HG03159 (cell line): ENCODE data around the gene PEX5L.
"Not testable (repeated sequence)": the region's sequence is repeated elsewhere in the genome, so short reads cannot be mapped to it uniquely, and the experiment has no call there.

Experiments used
- ATAC-seq: cut with Tn5 transposase; IDR thresholded peaks from one replicate; pipeline ENCODE4 v1.9.1; 2021; ENCODE audit warnings: mild to moderate bottlenecking, moderate library complexity; ENCODE audit not compliant: unreplicated experiment

The PEX5L gene

GRCh38 chr3:179796421-179796820 lies 240.3 kb downstream of the PEX5L start:
- ATAC-seq: no peak

- ATAC-seq: no peak
These were observed 242.4 kb downstream of the PEX5L start for GRCh38 chr3:179794355-179794754.

DNA sequence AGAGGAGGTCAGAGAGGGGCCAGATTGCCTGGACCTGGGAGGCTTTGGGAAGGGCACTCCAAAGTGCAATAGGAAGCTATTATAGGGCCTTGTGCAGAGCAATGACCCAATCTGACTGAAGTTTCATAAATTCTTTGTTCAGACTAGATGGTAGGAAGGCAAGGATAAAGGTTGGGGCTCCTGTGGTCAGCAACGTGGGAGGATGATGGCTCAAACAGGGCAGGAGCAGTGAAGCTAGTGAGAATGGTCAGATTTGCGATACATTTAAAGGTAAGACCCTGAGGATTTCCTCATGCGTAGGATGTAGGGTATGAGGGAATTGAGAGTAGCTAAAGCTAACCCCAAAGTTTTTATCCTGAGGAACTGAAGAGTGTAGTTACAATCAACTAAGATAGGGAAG lies 244.9 kb downstream of the PEX5L start:
- ATAC-seq: no peak

DNA sequence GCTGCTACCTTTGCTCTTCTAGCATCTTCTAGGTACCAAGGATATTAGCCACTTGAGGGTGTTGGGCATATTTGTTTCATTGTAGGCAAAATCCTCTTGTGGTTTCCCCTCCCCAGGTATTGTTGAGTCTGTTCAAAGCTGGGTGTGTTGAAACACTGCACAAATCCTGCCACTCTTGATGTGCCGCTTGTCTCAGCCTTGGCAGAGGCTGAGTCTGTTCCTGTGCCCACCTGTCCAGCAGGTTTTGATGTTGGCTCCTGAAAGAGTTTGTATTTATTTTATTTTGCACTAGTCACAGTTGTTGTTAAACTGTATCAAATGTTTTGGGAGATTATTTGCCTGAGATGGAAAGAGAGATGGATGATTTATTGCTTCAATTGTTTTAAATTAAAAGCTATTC lies 247.7 kb downstream of the PEX5L start:
- ATAC-seq: no peak

DNA sequence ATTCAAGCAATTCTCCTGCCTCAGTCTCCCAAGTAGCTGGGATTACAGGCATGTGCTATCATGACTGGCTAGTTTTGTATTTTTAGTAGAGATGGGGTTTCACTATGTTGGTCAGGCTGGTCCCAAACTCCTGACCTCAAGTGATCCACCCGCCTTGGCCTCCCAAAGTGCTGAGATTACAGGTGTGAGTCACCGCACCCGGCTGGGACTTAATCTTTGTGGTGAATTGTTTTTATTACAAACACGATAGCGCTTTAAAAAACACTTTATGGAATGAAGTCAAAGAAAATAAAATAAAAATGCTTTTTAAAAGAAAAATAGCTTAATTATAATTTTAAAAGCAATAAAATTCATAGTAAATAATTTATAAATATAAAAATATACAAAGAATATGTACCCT lies 253.9 kb downstream of the PEX5L start:
- not testable (repeated sequence) for ATAC-seq

GRCh38 chr3:179775416-179776122 lies 261.2 kb downstream of the PEX5L start:
- no peak for ATAC-seq

DNA sequence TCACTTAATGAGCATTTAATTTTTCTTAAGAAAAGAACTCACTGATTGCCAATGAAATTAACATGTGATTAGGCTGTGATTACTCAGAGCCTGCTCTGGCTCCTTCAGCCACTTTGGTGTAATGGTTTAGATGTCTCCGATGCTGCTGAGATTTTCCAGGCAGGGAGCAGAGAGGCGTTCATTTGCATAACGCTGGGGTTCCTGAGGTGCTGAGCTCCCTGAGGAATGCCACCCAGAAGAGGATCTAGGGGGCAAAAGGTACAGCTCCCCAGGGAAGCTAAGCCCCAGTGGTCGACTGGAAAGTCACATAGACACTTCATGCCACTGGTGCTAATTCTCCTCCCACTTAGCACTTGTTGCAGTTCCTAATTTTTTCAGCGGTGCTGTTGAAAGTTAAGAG lies 264.4 kb downstream of the PEX5L start:
- ATAC-seq: no peak

DNA sequence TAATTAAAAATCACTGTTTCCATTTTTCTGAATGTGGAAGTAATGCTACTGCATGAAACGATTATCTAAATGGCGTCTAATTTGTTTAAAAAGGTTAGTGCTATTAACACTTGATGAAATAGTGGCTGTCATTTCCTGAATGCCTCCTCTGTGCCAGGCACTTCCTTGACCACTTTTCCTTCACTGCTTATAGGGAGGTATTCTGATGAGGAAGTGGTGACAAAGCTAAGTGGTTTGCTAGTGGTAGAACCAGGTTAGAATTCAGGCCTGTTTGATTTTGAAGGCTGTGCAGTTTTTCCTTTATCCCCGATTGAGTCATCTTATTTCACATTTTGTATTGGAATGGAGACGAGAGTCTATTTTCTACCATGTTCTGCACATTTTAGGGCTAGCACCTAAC lies 264.9 kb downstream of the PEX5L start:
- no peak for ATAC-seq

DNA sequence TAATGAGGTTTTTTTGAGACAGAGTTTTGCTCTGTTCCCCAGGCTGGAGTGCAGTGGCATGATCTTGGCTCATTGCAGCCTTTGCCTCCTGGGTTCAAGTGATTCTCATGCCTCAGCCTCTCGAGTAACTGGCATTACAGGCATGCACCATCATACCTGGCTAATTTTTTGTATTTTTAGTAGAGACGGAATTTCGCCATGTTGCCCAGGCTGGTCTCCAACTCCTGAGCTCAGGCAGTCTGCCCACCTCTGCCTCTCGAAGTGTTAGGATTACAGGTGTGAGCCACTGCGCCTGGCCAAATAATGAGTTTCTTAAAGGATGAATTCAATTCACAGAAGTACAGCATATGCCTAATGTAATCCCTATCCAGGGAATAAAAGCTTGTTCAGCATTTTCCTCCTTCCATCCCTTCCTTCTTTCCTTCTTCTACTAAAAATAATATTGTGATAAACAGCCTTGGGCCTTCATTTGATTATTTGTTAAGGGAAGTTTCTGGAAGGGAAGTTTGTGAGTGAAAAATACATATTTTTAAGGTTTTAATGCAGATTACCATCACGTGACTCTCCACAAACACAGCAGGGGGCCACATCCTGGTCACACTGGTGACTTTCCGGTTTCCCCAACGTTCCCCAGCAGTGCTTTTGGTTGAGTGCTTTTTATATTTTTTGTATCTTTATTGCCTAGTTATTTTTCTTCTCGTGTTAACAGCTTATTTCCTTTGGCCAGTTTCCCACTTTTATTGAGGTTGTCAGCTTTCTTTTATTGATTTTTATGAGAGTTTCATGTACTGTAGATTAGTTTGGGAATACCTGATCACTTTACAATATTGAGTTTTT lies 267.1 kb downstream of the PEX5L start:
- no peak for ATAC-seq

- no peak for ATAC-seq
These were observed 268.7 kb downstream of the PEX5L start for GRCh38 chr3:179768080-179768479.

GRCh38 chr3:179766416-179767133 lies 270.2 kb downstream of the PEX5L start:
- no peak for ATAC-seq

- no peak for ATAC-seq
These were observed 271.3 kb downstream of the PEX5L start for GRCh38 chr3:179765396-179765795.

DNA sequence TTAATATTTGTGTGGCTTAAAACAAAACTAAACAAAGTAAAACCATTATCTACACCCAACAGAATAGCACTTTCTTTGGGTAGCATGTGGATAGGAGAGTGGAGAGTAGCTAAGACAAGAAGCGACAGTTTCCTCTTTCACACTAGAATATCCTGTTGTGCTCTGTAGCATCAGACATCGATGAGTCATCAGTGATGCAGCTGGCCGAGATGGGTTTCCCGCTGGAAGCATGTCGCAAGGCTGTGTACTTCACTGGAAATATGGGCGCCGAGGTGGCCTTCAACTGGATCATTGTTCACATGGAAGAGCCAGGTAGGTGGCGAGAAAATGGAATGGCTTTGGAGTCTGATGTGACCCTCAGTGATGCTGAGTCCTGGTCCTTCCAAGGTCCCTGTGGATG lies 275.8 kb downstream of the PEX5L start:
- no peak for ATAC-seq

DNA sequence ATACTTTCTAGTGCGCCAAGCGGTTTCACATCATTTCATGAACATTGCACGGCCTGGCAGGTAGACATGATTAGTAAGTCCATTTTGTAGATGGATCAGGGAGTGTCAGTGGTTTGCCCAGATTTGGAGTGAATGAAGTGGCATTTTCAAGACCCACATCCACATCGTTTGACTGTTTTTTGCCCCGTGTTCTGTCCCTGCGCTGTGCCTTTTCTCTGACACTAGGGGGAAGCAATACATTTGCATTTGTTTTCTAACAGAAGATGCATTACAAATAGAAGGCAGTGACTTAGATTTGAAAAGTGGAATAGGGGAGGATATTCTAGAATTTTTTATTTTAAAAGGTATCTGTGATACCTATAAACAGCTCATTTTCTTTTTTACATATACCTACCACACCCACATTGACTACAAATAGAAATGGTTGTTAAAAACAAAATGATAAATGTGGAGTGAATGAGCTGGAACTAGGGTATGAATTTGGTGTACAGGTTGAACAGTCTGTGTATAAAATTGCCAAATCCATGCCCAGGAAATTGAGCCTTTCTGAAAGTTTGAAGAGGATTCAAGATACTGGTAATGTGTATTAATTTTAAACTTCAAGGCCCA lies 285.9 kb downstream of the PEX5L start:
- ATAC-seq: peak; percentile 61

- no peak for ATAC-seq
These were observed 291.0 kb downstream of the PEX5L start for GRCh38 chr3:179745716-179746115.

DNA sequence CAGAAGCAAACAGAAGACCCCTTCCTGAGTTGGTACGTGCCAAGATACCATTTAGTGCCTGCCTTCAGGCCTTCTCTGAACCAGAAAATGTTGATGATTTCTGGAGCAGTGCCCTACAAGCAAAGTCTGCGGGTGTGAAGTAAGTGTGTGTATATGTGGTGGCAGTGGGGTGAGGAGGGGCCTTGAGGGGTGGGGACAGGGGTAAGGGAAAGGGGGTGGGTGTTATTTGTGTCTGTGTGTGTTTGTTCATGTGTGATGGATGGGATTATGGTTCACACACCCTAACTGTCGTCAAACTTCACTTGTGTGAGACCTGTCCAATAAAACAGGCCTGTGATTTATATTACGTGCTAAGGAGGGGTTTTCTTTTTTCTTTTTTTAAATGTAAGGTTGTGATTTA lies 291.7 kb downstream of the PEX5L start:
- no peak for ATAC-seq
